GM12892 (cell line): ENCODE measurements around the gene STAB2.

ENCODE experiments used
- DNase-seq: peaks from one replicate; pipeline ENCODE4 v3.0.0; 2011; ENCODE audit not compliant: insufficient read length
- FAIRE-seq: peaks from 2 replicates; lab custom pipeline; 2011; peaks lifted over from hg19 to GRCh38; lab: Jason Lieb, UNC
- POLR2A ChIP-seq: IDR thresholded peaks from 2 replicates; pipeline ENCODE4 v1.6.1; 2011; ENCODE audit warnings: low read depth, low read length, control low read depth
- POLR2AphosphoS5 ChIP-seq: IDR thresholded peaks from 2 replicates; pipeline ENCODE4 v1.6.1; 2011; ENCODE audit warnings: low read depth, low read length, control low read depth
- TAF1 ChIP-seq: IDR thresholded peaks from 2 replicates; pipeline ENCODE4 v1.6.1; 2011; ENCODE audit warnings: low read depth, mild to moderate bottlenecking, control low read depth, low read length, borderline replicate concordance

The STAB2 gene

DNA sequence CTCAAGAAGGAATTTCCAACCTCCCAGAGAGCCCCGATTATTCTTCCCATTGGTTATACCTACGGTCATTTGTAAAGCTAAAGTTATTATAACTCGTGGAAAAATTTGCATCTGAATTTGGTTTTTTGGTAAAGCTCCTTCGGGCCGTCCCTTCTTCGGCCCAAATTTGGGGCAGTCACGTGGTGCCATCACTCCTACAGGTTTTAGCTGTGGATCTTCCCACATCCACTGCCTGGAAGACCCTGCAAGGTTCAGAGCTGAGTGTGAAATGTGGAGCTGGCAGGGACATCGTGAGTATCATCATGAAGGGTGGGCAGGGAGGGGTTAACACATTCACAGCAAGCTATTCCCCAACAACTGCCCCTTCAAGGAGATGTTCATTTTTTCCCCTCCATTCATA lies 148.2 kb downstream of the STAB2 start:
- DNase-seq, result no peak
- no peak for TF ChIP-seq POLR2AphosphoS5
- no peak for FAIRE-seq

- TF ChIP-seq TAF1 (no peak), POLR2A (no peak), POLR2AphosphoS5 (no peak)
- DNase-seq (no peak), FAIRE-seq (no peak)
These were observed 149.5 kb downstream of the STAB2 start for GRCh38 chr12:103736572-103736971.

DNA sequence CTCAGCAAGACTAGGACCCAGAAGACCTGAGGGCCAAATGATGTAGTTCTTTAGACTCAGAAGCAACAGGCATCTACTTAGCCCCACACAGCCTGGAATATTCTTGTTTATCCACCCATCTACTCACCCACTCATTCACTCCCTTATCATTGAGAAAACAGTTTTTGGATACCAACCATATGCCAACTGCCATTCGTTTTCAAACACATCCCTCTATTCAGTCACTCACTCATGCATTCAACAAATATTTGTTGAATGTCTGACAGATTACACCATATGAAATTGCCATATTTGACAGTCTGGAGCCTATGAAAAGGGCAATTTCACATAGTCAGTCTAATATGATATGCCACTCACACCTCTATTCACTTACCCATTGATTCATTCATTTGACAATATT lies 150.8 kb downstream of the STAB2 start:
- DNase-seq, result no peak
- FAIRE-seq, result peak; percentile 5
- no peak for TF ChIP-seq POLR2A
- no peak for TF ChIP-seq TAF1
- no peak for TF ChIP-seq POLR2AphosphoS5

GRCh38 chr12:103742349-103742932 lies 155.4 kb downstream of the STAB2 start:
- FAIRE-seq (no peak), DNase-seq (no peak)
- TF ChIP-seq POLR2AphosphoS5 (no peak), TAF1 (no peak), POLR2A (no peak)

GRCh38 chr12:103743788-103744187 lies 156.7 kb downstream of the STAB2 start:
- no peak for DNase-seq
- no peak for TF ChIP-seq POLR2A
- TF ChIP-seq TAF1, result no peak
- TF ChIP-seq POLR2AphosphoS5, result no peak
- no peak for FAIRE-seq

GRCh38 chr12:103745962-103746361 lies 158.9 kb downstream of the STAB2 start:
- FAIRE-seq (no peak), DNase-seq (no peak)
- no peak for TF ChIP-seq POLR2AphosphoS5
- TF ChIP-seq TAF1, result no peak

DNA sequence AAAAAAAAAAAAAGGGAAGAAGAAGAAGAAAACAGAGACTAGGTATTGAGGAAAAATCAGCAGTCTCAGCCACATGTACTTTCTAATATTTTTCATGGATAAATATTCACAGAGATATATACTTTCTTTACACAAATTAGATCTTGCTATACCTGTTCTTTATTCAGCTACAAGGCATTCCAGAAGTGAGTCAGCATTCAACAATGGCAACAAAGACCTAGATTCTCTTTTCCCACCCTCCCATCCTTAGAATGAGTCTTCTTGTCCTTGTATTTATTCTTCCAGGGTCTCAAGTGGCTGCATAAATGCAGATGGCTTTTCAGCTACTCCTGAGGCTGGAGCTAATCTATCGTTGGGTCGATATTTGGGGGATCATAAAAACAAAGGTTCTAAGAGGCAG lies 160.9 kb downstream of the STAB2 start:
- TF ChIP-seq TAF1 (no peak), POLR2AphosphoS5 (no peak), POLR2A (no peak)
- DNase-seq (no peak), FAIRE-seq (no peak)

DNA sequence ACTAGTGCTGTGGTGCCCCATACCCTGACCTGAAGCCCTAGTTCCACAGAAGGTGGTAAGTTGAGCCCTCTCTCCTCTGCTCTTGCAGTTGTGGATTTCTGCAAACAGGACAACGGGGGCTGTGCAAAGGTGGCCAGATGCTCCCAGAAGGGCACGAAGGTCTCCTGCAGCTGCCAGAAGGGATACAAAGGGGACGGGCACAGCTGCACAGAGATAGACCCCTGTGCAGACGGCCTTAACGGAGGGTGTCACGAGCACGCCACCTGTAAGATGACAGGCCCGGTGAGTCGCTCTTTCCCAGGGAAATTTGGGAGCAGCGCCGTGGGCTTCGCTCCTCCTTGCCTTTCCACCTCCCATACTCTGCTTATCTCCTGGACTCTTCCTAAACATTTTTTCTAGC lies 161.8 kb downstream of the STAB2 start:
- DNase-seq (no peak), FAIRE-seq (no peak)
- no peak for TF ChIP-seq TAF1
- TF ChIP-seq POLR2AphosphoS5, result no peak
- TF ChIP-seq POLR2A, result no peak

GRCh38 chr12:103751171-103751570 lies 164.1 kb downstream of the STAB2 start:
- no peak for FAIRE-seq
- DNase-seq, result no peak
- TF ChIP-seq TAF1 (no peak), POLR2A (no peak), POLR2AphosphoS5 (no peak)

GRCh38 chr12:103751600-103751999 lies 164.5 kb downstream of the STAB2 start:
- no peak for FAIRE-seq
- no peak for TF ChIP-seq TAF1
- no peak for TF ChIP-seq POLR2A
- no peak for TF ChIP-seq POLR2AphosphoS5
- no peak for DNase-seq

DNA sequence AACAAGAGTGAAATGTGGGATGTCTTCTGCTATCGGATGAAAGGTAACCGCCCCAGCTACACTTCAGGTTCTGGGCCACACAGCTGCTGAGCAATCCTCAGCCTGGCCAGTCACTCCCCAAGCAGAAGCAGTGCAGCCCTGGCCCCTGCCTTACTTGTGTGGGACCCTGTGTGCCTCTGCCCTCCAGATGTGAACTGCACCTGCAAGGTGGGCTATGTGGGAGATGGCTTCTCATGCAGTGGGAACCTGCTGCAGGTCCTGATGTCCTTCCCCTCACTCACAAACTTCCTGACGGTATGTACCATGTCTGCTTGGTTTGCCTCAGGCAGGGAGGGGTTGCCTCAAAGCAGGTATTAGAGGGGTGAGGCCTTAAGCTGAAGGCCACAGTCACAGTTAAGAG lies 168.4 kb downstream of the STAB2 start:
- TF ChIP-seq POLR2A, result no peak
- TF ChIP-seq TAF1, result no peak
- TF ChIP-seq POLR2AphosphoS5, result no peak
- DNase-seq (no peak), FAIRE-seq (no peak)

GRCh38 chr12:103756443-103756842 lies 169.4 kb downstream of the STAB2 start:
- DNase-seq (no peak), FAIRE-seq (no peak)
- TF ChIP-seq POLR2AphosphoS5, result no peak
- no peak for TF ChIP-seq POLR2A
- TF ChIP-seq TAF1, result no peak
